Peyer's patch (tissue), 4 donors: ENCODE measurements around the gene ACTL6B.

Source experiments
- CTCF ChIP-seq, 6 experiments: fragments of 450-650 bp in 4 of 6; fragments of 200-600 bp in 2 of 6; sonication (generic) in 1 of 6; IDR thresholded peaks; one replicate each; pipeline ENCODE4 v1.5.1; 2017 to 2019; ENCODE audit warnings: antibody characterized with exemption in 6 of 6, mild to moderate bottlenecking in 3 of 6, moderate library complexity in 1 of 6
- POLR2A ChIP-seq, 2 donors: fragments of 450-650 bp; IDR thresholded peaks; one replicate each; pipeline ENCODE4 v1.5.1; 2017; ENCODE audit warnings: antibody characterized with exemption in 2 of 2, mild to moderate bottlenecking in 2 of 2, moderate library complexity in 2 of 2

- TF ChIP-seq CTCF (IDR thresholded peaks at IDR 0.05) (no peak), POLR2A (IDR thresholded peaks at IDR 0.05) (peak in 1 of 2 donors; percentile 33)
Measured at GRCh38 chr7:100675581-100676350, 19.5 kb upstream of the ACTL6B start.
